GM18861 (cell line): ENCODE results near the gene RIT1.

Experiments
- ATAC-seq: cut with Tn5 transposase; IDR thresholded peaks from one replicate; pipeline ENCODE4 v1.9.1; 2021; ENCODE audit not compliant: unreplicated experiment

The RIT1 gene

GRCh38 chr1:155911156-155912055 is at the start of gene RIT1:
RIT1 (minus strand) TSS chr1:155911349; CDS start chr1:155910761, 588 bp downstream.
- peak; percentile 83 for ATAC-seq

GRCh38 chr1:155960081-155960745 is 49.1 kb upstream of the RIT1 start:
- no peak for ATAC-seq

- ATAC-seq, result no peak
Measured at GRCh38 chr1:155957411-155957915, 46.3 kb upstream of the RIT1 start.

- ATAC-seq, result no peak
Measured at GRCh38 chr1:155954645-155955044, 43.5 kb upstream of the RIT1 start.

- ATAC-seq, result no peak
Measured at GRCh38 chr1:155952505-155952890, 41.3 kb upstream of the RIT1 start.

- no peak for ATAC-seq
Measured at GRCh38 chr1:155951753-155952504, 40.8 kb upstream of the RIT1 start.

GRCh38 chr1:155950829-155951228 is 39.7 kb upstream of the RIT1 start:
- no peak for ATAC-seq

- no peak for ATAC-seq
Measured at GRCh38 chr1:155947741-155948140, 36.6 kb upstream of the RIT1 start.

- ATAC-seq, result no peak
Measured at GRCh38 chr1:155947292-155947691, 36.1 kb upstream of the RIT1 start.

GRCh38 chr1:155946633-155947219 is 35.6 kb upstream of the RIT1 start:
- ATAC-seq, result peak; percentile 10

- ATAC-seq, result no peak
Measured at GRCh38 chr1:155944444-155944799, 33.3 kb upstream of the RIT1 start.

- no peak for ATAC-seq
Measured at GRCh38 chr1:155942578-155943141, 31.5 kb upstream of the RIT1 start.

GRCh38 chr1:155941845-155942531 is 30.8 kb upstream of the RIT1 start:
- ATAC-seq, result no peak

- ATAC-seq, result no peak
Measured at GRCh38 chr1:155940993-155941844, 30.1 kb upstream of the RIT1 start, which contains the start of gene RXFP4. RXFP4 (plus strand) TSS chr1:155941638; CDS start chr1:155941710, 72 bp downstream.

- no peak for ATAC-seq
Measured at GRCh38 chr1:155940482-155940992, 29.4 kb upstream of the RIT1 start.

- no peak for ATAC-seq
Measured at GRCh38 chr1:155938220-155938627, 27.1 kb upstream of the RIT1 start.

GRCh38 chr1:155934936-155935590 is 23.9 kb upstream of the RIT1 start:
- ATAC-seq, result no peak
